ENCODE measurements around the gene SPP1. TPM values are rescaled to one million over a fixed set of nuclear protein-coding genes. Genes with fewer than 3 reads are reported as not detected.
"Not testable (repeated sequence)": the region's sequence is repeated elsewhere in the genome, so short reads cannot be mapped to it uniquely, and the experiment has no call there.

SPP1 gene
- polyA plus RNA-seq, 3 donors: 156 to 347 (median 225) TPM

- peak in 1 of 3 donors; percentile 36 for DNase-seq (ENCODE audit: low read depth in 3 of 3, low spot score in 2 of 3)
Measured at GRCh38 chr4:87985097-87985886, 9.8 kb downstream of the SPP1 start.

- no peak for DNase-seq (ENCODE audit: low read depth in 3 of 3, low spot score in 2 of 3)
Measured at GRCh38 chr4:87985887-87986200, 10.3 kb downstream of the SPP1 start.

GRCh38 chr4:87986508-87986907 lies 11.0 kb downstream of the SPP1 start:
- DNase-seq (ENCODE audit: low read depth in 3 of 3, low spot score in 2 of 3): no peak

GRCh38 chr4:87989765-87990164 lies 14.3 kb downstream of the SPP1 start:
- no peak for DNase-seq (ENCODE audit: low read depth in 3 of 3, low spot score in 2 of 3)

- DNase-seq (ENCODE audit: low read depth in 3 of 3, low spot score in 2 of 3): no peak
Measured at GRCh38 chr4:87995435-87995834, 19.9 kb downstream of the SPP1 start.

- DNase-seq (ENCODE audit: low read depth in 3 of 3, low spot score in 2 of 3): not testable (repeated sequence)
Measured at GRCh38 chr4:87999191-87999691, 23.7 kb downstream of the SPP1 start.

GRCh38 chr4:88001871-88002270 lies 26.4 kb downstream of the SPP1 start:
- no peak for DNase-seq (ENCODE audit: low read depth in 3 of 3, low spot score in 2 of 3)

- DNase-seq (ENCODE audit: low read depth in 3 of 3, low spot score in 2 of 3): no peak
Measured at GRCh38 chr4:88002786-88003185, 27.3 kb downstream of the SPP1 start.

- DNase-seq (ENCODE audit: low read depth in 3 of 3, low spot score in 2 of 3): no peak
Measured at GRCh38 chr4:88003261-88003660, 27.7 kb downstream of the SPP1 start.

- DNase-seq (ENCODE audit: low read depth in 3 of 3, low spot score in 2 of 3): no peak
Measured at GRCh38 chr4:88005076-88005475, 29.6 kb downstream of the SPP1 start.

GRCh38 chr4:88005946-88006345 lies 30.4 kb downstream of the SPP1 start:
- no peak for DNase-seq (ENCODE audit: low read depth in 3 of 3, low spot score in 2 of 3)

- no peak for DNase-seq (ENCODE audit: low read depth in 3 of 3, low spot score in 2 of 3)
Measured at GRCh38 chr4:88006956-88007303, 31.4 kb downstream of the SPP1 start.

GRCh38 chr4:88007304-88008121 lies 32.0 kb downstream of the SPP1 start, which contains the start of gene PKD2:
TSS of gene PKD2 (plus strand) at chr4:88007635. CDS start at chr4:88007734, 99 bp downstream.
- peak in 1 of 3 donors; percentile 68 for DNase-seq (ENCODE audit: low read depth in 3 of 3, low spot score in 2 of 3)

- peak in 1 of 3 donors; percentile 35 for DNase-seq (ENCODE audit: low read depth in 3 of 3, low spot score in 2 of 3)
Measured at GRCh38 chr4:88008122-88008742, 32.7 kb downstream of the SPP1 start.

GRCh38 chr4:88008743-88009171 lies 33.2 kb downstream of the SPP1 start:
- no peak for DNase-seq (ENCODE audit: low read depth in 3 of 3, low spot score in 2 of 3)

- DNase-seq (ENCODE audit: low read depth in 3 of 3, low spot score in 2 of 3): no peak
Measured at GRCh38 chr4:88009871-88010270, 34.4 kb downstream of the SPP1 start.

GRCh38 chr4:88010966-88011365 lies 35.5 kb downstream of the SPP1 start:
- DNase-seq (ENCODE audit: low read depth in 3 of 3, low spot score in 2 of 3): no peak

- no peak for DNase-seq (ENCODE audit: low read depth in 3 of 3, low spot score in 2 of 3)
Measured at GRCh38 chr4:88012647-88013046, 37.1 kb downstream of the SPP1 start.

GRCh38 chr4:88014386-88014905 lies 38.9 kb downstream of the SPP1 start:
- no peak for DNase-seq (ENCODE audit: low read depth in 3 of 3, low spot score in 2 of 3)

- DNase-seq (ENCODE audit: low read depth in 3 of 3, low spot score in 2 of 3): no peak
Measured at GRCh38 chr4:88015659-88016295, 40.3 kb downstream of the SPP1 start.
